ENCODE results near the gene RHEB.

DNA sequence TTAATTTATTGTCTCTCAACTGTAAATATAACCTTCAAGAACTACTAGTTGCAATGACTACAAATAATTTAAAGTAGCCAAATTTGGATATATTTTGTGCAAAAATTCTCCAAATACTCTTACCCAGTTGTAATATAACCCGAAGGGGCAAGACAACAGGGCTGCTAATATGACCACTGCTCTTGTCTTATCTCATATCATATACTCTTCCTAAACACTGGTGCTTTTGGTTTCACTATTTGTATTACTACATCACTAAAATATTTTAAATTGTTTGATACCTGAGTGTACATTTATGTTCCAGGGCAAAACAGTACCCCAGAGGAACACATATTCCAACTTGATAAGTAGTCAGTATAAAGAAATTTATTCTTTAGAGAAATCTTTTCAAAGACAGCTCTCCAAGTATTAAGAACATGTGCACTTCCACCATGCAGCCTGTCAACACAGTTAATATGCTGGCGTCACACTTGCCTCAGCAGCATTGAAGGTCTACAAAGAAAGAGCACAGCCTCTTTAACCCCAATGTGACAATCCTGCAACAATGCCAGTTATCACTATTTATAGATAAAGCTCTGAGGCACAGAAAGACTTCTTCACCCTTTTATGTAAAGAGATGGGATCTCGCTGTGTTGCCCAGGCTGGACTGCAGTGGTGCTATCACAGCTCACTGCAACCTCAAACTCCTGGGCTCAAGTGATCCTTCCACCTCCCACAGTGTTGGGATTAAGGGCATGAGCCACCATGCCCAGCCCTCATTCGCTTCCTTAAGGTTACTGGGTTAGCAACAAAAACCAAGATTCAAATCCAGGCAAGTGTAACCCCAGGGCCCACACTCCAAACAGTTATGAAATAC is 37.8 kb downstream of the RHEB start:
- TF ChIP-seq, protein P1, sequence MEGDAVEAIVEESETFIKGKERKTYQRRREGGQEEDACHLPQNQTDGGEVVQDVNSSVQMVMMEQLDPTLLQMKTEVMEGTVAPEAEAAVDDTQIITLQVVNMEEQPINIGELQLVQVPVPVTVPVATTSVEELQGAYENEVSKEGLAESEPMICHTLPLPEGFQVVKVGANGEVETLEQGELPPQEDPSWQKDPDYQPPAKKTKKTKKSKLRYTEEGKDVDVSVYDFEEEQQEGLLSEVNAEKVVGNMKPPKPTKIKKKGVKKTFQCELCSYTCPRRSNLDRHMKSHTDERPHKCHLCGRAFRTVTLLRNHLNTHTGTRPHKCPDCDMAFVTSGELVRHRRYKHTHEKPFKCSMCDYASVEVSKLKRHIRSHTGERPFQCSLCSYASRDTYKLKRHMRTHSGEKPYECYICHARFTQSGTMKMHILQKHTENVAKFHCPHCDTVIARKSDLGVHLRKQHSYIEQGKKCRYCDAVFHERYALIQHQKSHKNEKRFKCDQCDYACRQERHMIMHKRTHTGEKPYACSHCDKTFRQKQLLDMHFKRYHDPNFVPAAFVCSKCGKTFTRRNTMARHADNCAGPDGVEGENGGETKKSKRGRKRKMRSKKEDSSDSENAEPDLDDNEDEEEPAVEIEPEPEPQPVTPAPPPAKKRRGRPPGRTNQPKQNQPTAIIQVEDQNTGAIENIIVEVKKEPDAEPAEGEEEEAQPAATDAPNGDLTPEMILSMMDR (IDR thresholded peaks at IDR 0.05): no peak
- TF ChIP-seq ZFX (IDR thresholded peaks at IDR 0.05; ENCODE audit: borderline replicate concordance): no peak
